HCT116 (cell line): ENCODE data around the gene ADRA2A.

Experiments
- ATF3 ChIP-seq: IDR thresholded peaks from 2 replicates; pipeline ENCODE4 v1.6.1; 2012
- REST ChIP-seq: IDR thresholded peaks from 2 replicates; pipeline ENCODE4 v1.6.1; 2012; ENCODE audit warnings: low read depth

- TF ChIP-seq ATF3 (no peak), REST (no peak)
Observed at GRCh38 chr10:111107846-111108245, 31.0 kb downstream of the ADRA2A start.
